Measurements from ENCODE around the gene HNRNPF. TPM values are rescaled to one million over a fixed set of nuclear protein-coding genes. Genes with fewer than 3 reads are reported as not detected.
A peak's percentile ranks its signal among the peaks of the same experiment; 100 is the strongest.
"Not testable (repeated sequence)": the region's sequence is repeated elsewhere in the genome, so short reads cannot be mapped to it uniquely, and the experiment has no call there.

The HNRNPF gene
- total RNA-seq, 1 donor from 2014 or later, result 163 TPM

GRCh38 chr10:43424416-43424815, 15.4 kb upstream of the HNRNPF start:
- Mint-ChIP-seq H3K9me3 (no peaks in the 10 kb centered on the region), H3K4me1 (peaks cover 12% of the 10 kb centered on the region), H3K4me3 (no peak overlapping the region), H3K27ac (no peak overlapping the region), H3K36me3 (no peaks in the 10 kb centered on the region), H3K27me3 (ENCODE audit: low read depth) (no peaks in the 10 kb centered on the region)
- no peak for TF ChIP-seq CTCF (IDR thresholded peaks at IDR 0.05; ENCODE audit: unreplicated experiment)
- no peak for DNase-seq (ENCODE audit: low spot score in 2 of 2, unreplicated experiment in 2 of 2)

DNA sequence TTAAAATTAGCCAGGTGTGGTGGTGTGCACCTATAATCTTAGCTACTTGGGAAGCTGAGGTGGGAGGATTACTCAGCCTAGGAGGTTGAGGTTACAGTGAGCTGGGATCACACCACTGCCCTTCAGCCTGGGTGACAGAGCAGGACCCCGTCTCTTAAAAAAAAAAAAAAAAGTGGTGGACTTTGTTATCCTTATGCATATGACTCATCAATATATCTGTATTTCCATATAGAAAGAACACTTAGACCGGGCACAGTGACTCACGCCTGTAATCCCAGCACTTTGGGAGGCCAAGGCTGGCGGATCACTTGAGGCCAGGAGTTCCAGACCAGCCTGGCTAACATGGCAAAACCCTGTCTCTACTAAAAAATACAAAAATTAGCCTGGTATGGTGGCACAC, 13.0 kb upstream of the HNRNPF start:
- not testable (repeated sequence) for H3K9me3 Mint-ChIP-seq; DNase-seq (ENCODE audit: low spot score in 2 of 2, unreplicated experiment in 2 of 2); H3K4me3 Mint-ChIP-seq; H3K27me3 Mint-ChIP-seq (ENCODE audit: low read depth); H3K36me3 Mint-ChIP-seq; H3K27ac Mint-ChIP-seq
- H3K4me1 Mint-ChIP-seq, result peaks cover 14% of the 10 kb centered on the region

GRCh38 chr10:43421519-43421918, 12.5 kb upstream of the HNRNPF start:
- Mint-ChIP-seq H3K27me3 (ENCODE audit: low read depth) (no peaks in the 10 kb centered on the region), H3K36me3 (no peaks in the 10 kb centered on the region), H3K4me3 (no peak overlapping the region), H3K9me3 (no peaks in the 10 kb centered on the region), H3K27ac (peak overlapping the region; percentile 47), H3K4me1 (peaks cover 14% of the 10 kb centered on the region)
- no peak for DNase-seq (ENCODE audit: low spot score in 2 of 2, unreplicated experiment in 2 of 2)
- no peak for TF ChIP-seq CTCF (IDR thresholded peaks at IDR 0.05; ENCODE audit: unreplicated experiment)

- H3K27ac Mint-ChIP-seq, result peak overlapping the region; percentile 92
- DNase-seq (ENCODE audit: low spot score in 2 of 2, unreplicated experiment in 2 of 2), result no peak
- H3K36me3 Mint-ChIP-seq, result no peaks in the 10 kb centered on the region
- H3K4me3 Mint-ChIP-seq, result peak overlapping the region; percentile 81
- TF ChIP-seq CTCF (IDR thresholded peaks at IDR 0.05; ENCODE audit: unreplicated experiment), result no peak
- H3K27me3 Mint-ChIP-seq (ENCODE audit: low read depth), result no peaks in the 10 kb centered on the region
- H3K4me1 Mint-ChIP-seq, result peaks cover 14% of the 10 kb centered on the region
- no peaks in the 10 kb centered on the region for H3K9me3 Mint-ChIP-seq
Measured at GRCh38 chr10:43421201-43421507, 12.2 kb upstream of the HNRNPF start.

GRCh38 chr10:43420369-43421200, 11.6 kb upstream of the HNRNPF start:
- peaks cover 14% of the 10 kb centered on the region for H3K4me1 Mint-ChIP-seq
- no peaks in the 10 kb centered on the region for H3K27me3 Mint-ChIP-seq (ENCODE audit: low read depth)
- H3K36me3 Mint-ChIP-seq, result no peaks in the 10 kb centered on the region
- peak overlapping the region; percentile 81 for H3K4me3 Mint-ChIP-seq
- DNase-seq (ENCODE audit: low spot score in 2 of 2, unreplicated experiment in 2 of 2), result peak; percentile 73 to 85
- TF ChIP-seq CTCF (IDR thresholded peaks at IDR 0.05; ENCODE audit: unreplicated experiment), result no peak
- H3K9me3 Mint-ChIP-seq, result no peaks in the 10 kb centered on the region
- H3K27ac Mint-ChIP-seq, result peak overlapping the region; percentile 92

- TF ChIP-seq CTCF (IDR thresholded peaks at IDR 0.05; ENCODE audit: unreplicated experiment), result no peak
- Mint-ChIP-seq H3K36me3 (no peaks in the 10 kb centered on the region), H3K4me3 (peak overlapping the region; percentile 53), H3K9me3 (no peaks in the 10 kb centered on the region), H3K4me1 (peaks cover 14% of the 10 kb centered on the region), H3K27ac (peak overlapping the region; percentile 88), H3K27me3 (ENCODE audit: low read depth) (no peaks in the 10 kb centered on the region)
- DNase-seq (ENCODE audit: low spot score in 2 of 2, unreplicated experiment in 2 of 2), result no peak
Measured at GRCh38 chr10:43419997-43420368, 11.0 kb upstream of the HNRNPF start.
